Testis (tissue), 2 donors: ENCODE measurements around the gene PCDHA1.

Experiments
- CTCF ChIP-seq, 3 experiments: fragments of 450-650 bp in 2 of 3; fragments of 200-600 bp in 1 of 3; sonication (generic) in 1 of 3; IDR thresholded peaks; one replicate each; pipeline ENCODE4 v1.5.1; 2016 to 2019; ENCODE audit warnings: antibody characterized with exemption in 3 of 3, mild to moderate bottlenecking in 2 of 3, moderate library complexity in 1 of 3
- POLR2A ChIP-seq: fragments of 450-650 bp; IDR thresholded peaks from one replicate; pipeline ENCODE4 v1.6.1; 2017; ENCODE audit warnings: antibody characterized with exemption, mild to moderate bottlenecking, moderate library complexity

DNA sequence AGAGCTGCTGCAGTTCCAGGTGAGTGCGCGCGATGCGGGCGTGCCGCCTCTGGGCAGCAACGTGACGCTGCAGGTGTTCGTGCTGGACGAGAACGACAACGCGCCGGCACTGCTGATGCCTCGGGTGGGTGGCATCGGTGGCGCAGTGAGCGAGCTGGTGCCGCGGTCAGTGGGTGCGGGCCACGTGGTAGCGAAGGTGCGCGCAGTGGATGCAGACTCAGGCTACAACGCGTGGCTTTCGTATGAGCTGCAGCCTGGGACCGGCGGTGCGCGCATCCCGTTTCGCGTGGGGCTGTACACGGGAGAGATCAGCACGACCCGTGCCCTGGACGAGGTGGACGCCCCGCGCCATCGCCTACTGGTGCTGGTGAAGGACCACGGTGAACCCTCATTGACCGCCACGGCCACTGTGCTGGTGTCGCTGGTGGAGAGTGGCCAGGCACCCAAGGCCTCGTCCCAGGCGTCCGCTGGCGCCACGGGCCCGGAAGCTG is 16.9 kb downstream of the PCDHA1 start:
- TF ChIP-seq CTCF (IDR thresholded peaks at IDR 0.05) = no peak
- TF ChIP-seq POLR2A = no peak
